Fibroblast of the aortic adventitia (primary cell): ENCODE measurements around the gene APLP1. TPM values are rescaled to one million over a fixed set of nuclear protein-coding genes. Genes with fewer than 3 reads are reported as not detected.

Experiments used
- DNase-seq: peaks from one replicate; pipeline ENCODE4 v3.0.0-alpha.2; 2010; ENCODE audit warnings: low read depth
- H3K4me3 ChIP-seq: 2 replicates; pipeline ENCODE4 v1.5.1; 2011; ENCODE audit warnings: low read depth, mild to moderate bottlenecking, control low read depth, low read length, moderate library complexity
- total RNA-seq: library from RNA; depleted of rRNA; stranded (reverse); fragments of >200 nt; gene quantifications from 2 replicates; pipeline ENCODE4 v1.2.3, GENCODE V29; 2012; ENCODE audit warnings: low replicate concordance
- TF ChIP-seq, protein P1 (sequence below): IDR thresholded peaks from 2 replicates; pipeline ENCODE4 v1.5.1; 2011; ENCODE audit warnings: mild to moderate bottlenecking, low read length, control low read depth, inconsistent platforms; ENCODE audit not compliant: insufficient read depth

Gene APLP1
- total RNA-seq, 1 donor = 8.6 TPM

GRCh38 chr19:35870798-35871197, 2.4 kb downstream of the APLP1 start:
- H3K4me3 ChIP-seq = no peak overlapping the region
- no peak for DNase-seq
- TF ChIP-seq, protein P1, sequence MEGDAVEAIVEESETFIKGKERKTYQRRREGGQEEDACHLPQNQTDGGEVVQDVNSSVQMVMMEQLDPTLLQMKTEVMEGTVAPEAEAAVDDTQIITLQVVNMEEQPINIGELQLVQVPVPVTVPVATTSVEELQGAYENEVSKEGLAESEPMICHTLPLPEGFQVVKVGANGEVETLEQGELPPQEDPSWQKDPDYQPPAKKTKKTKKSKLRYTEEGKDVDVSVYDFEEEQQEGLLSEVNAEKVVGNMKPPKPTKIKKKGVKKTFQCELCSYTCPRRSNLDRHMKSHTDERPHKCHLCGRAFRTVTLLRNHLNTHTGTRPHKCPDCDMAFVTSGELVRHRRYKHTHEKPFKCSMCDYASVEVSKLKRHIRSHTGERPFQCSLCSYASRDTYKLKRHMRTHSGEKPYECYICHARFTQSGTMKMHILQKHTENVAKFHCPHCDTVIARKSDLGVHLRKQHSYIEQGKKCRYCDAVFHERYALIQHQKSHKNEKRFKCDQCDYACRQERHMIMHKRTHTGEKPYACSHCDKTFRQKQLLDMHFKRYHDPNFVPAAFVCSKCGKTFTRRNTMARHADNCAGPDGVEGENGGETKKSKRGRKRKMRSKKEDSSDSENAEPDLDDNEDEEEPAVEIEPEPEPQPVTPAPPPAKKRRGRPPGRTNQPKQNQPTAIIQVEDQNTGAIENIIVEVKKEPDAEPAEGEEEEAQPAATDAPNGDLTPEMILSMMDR = no peak

GRCh38 chr19:35871611-35872010, 3.2 kb downstream of the APLP1 start:
- H3K4me3 ChIP-seq = no peak overlapping the region
- DNase-seq = no peak
- TF ChIP-seq, protein P1 = no peak

DNA sequence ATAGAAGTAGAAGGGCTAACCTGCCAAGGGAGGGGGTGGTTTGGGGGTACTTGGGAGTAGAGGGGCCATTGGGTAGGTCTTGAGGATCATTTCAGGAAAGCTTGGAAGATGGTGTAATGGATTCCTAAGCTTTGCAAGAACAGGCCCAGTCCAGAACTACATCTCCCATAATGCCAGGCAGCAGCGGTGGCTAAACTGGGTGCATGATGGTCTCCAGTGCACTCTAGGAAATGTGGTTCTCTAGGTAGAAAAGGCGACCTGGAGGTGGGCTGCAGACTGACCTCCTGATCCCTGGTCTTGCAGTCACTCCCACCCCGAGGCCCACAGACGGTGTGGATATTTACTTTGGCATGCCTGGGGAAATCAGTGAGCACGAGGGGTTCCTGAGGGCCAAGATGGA, 3.8 kb downstream of the APLP1 start:
- DNase-seq = no peak
- TF ChIP-seq, protein P1 = no peak
- H3K4me3 ChIP-seq = no peak overlapping the region

DNA sequence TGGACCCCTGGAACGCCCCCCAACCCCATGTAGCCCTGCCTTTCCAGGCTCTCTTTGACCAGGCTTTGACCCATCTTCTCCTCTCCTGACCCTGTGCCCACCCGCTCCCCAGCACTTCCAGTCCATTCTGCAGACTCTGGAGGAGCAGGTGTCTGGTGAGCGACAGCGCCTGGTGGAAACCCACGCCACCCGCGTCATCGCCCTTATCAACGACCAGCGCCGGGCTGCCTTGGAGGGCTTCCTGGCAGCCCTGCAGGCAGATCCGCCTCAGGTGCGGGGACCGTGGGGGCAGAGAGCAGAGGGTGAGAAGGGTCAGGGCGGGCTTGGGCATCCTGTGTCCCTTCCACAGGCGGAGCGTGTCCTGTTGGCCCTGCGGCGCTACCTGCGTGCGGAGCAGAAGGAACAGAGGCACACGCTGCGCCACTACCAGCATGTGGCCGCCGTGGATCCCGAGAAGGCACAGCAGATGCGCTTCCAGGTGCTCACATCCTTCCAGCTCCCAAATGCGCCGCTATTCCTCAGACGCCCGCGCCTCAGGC, 6.1 kb downstream of the APLP1 start:
- DNase-seq = no peak
- TF ChIP-seq, protein P1 = no peak
- H3K4me3 ChIP-seq = no peak overlapping the region

DNA sequence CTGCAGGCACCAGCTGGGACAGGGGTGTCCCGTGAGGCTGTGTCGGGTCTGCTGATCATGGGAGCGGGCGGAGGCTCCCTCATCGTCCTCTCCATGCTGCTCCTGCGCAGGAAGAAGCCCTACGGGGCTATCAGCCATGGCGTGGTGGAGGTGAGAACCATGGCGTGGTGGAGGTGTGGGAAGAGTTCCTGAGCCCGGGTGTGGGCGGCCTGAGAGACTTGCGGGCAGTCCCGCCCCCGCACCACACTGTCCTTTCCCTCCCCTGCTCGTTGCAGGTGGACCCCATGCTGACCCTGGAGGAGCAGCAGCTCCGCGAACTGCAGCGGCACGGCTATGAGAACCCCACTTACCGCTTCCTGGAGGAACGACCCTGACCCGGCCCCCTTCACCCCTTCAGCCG, 10.7 kb downstream of the APLP1 start:
- no peak overlapping the region for H3K4me3 ChIP-seq
- DNase-seq = no peak
- TF ChIP-seq, protein P1 = no peak

- no peak overlapping the region for H3K4me3 ChIP-seq
- peak; percentile 83 for DNase-seq
- TF ChIP-seq, protein P1 = no peak
Observed at GRCh38 chr19:35879770-35880317, 11.5 kb downstream of the APLP1 start.
